ENCODE results near the gene C14orf132. TPM values are rescaled to one million over a fixed set of nuclear protein-coding genes. Genes with fewer than 3 reads are reported as not detected.

C14orf132 gene
- polyA plus RNA-seq, 1 donor (not counting 4 experiments of a cell fraction or from before 2014, with no cell fraction given): 1.3 TPM

- DNase-seq (ENCODE audit: low read depth, low spot score) (no peak), FAIRE-seq (no peak)
- peaks cover 4% of the 10 kb centered on the region for H3K27me3 ChIP-seq (ENCODE audit: control insufficient read depth, extremely low read depth, insufficient read depth, low read length)
- H3K4me2 ChIP-seq (ENCODE audit: control insufficient read depth, extremely low read depth, insufficient read depth, low read depth, low read length): no peak overlapping the region
- no peaks in the 10 kb centered on the region for H3K36me3 ChIP-seq (ENCODE audit: control insufficient read depth in 2 of 2, extremely low read depth in 1 of 2, insufficient read depth in 2 of 2, low read length in 2 of 2)
- H2AFZ ChIP-seq (ENCODE audit: control insufficient read depth, low read length): no peak overlapping the region
- H3K9ac ChIP-seq (ENCODE audit: control insufficient read depth, extremely low read depth, insufficient read depth, low read length): no peak overlapping the region
- no peak for TF ChIP-seq EZH2 (IDR thresholded peaks at IDR 0.05; ENCODE audit: low read length)
- TF ChIP-seq CTCF (optimal IDR thresholded peaks at IDR 0.05 in 1 of 3, IDR thresholded peaks at IDR 0.05 in 1 of 3, conservative IDR thresholded peaks at IDR 0.05 in 1 of 3; ENCODE audit: extremely low read depth in 1 of 3, insufficient read depth in 2 of 3, low read length in 3 of 3): no peak
- H3K9me1 ChIP-seq (ENCODE audit: control insufficient read depth, extremely low read depth, insufficient read depth, low read length): no peaks in the 10 kb centered on the region
- H3K27ac ChIP-seq (ENCODE audit: control insufficient read depth, insufficient read depth, low read length): no peak overlapping the region
- H3K79me2 ChIP-seq (ENCODE audit: control insufficient read depth, insufficient read depth, low read length): no peaks in the 10 kb centered on the region
- no peaks in the 10 kb centered on the region for H3K9me3 ChIP-seq (ENCODE audit: control insufficient read depth, low read depth, low read length)
- dilution Hi-C loops (cut with MboI; ENCODE audit: extremely low pct_ligation_motif_present, low sequenced_read_pairs): no loop called here
- no peak overlapping the region for H3K4me3 ChIP-seq (ENCODE audit: control insufficient read depth in 2 of 3, extremely low read depth in 1 of 3, insufficient read depth in 2 of 3, low read depth in 1 of 3, low read length in 3 of 3)
- H4K20me1 ChIP-seq (ENCODE audit: control insufficient read depth, extremely low read depth, insufficient read depth, low read length): peaks cover 6% of the 10 kb centered on the region
- no peaks in the 10 kb centered on the region for H3K4me1 ChIP-seq (ENCODE audit: control insufficient read depth, extremely low read depth, insufficient read depth, low read length)
Observed at GRCh38 chr14:96055753-96056508, 16.8 kb downstream of the C14orf132 start.

GRCh38 chr14:96056509-96057422 lies 17.6 kb downstream of the C14orf132 start:
- FAIRE-seq: no peak
- no peak for DNase-seq (ENCODE audit: low read depth, low spot score)
- peaks cover 6% of the 10 kb centered on the region for H4K20me1 ChIP-seq (ENCODE audit: control insufficient read depth, extremely low read depth, insufficient read depth, low read length)

More at GRCh38 chr14:96056509-96057422, 17.6 kb downstream of the C14orf132 start:
- Histone ChIP-seq H3K4me3 (ENCODE audit: control insufficient read depth in 2 of 3, extremely low read depth in 1 of 3, insufficient read depth in 2 of 3, low read depth in 1 of 3, low read length in 3 of 3) (no peak overlapping the region), H3K9me3 (ENCODE audit: control insufficient read depth, low read depth, low read length) (no peaks in the 10 kb centered on the region), H3K9me1 (ENCODE audit: control insufficient read depth, extremely low read depth, insufficient read depth, low read length) (no peaks in the 10 kb centered on the region), H3K9ac (ENCODE audit: control insufficient read depth, extremely low read depth, insufficient read depth, low read length) (no peak overlapping the region), H3K27me3 (ENCODE audit: control insufficient read depth, extremely low read depth, insufficient read depth, low read length) (peaks cover 4% of the 10 kb centered on the region), H3K4me2 (ENCODE audit: control insufficient read depth, extremely low read depth, insufficient read depth, low read depth, low read length) (no peak overlapping the region), H2AFZ (ENCODE audit: control insufficient read depth, low read length) (no peak overlapping the region), H3K36me3 (ENCODE audit: control insufficient read depth in 2 of 2, extremely low read depth in 1 of 2, insufficient read depth in 2 of 2, low read length in 2 of 2) (no peaks in the 10 kb centered on the region), H3K79me2 (ENCODE audit: control insufficient read depth, insufficient read depth, low read length) (no peaks in the 10 kb centered on the region), H3K27ac (ENCODE audit: control insufficient read depth, insufficient read depth, low read length) (no peak overlapping the region), H3K4me1 (ENCODE audit: control insufficient read depth, extremely low read depth, insufficient read depth, low read length) (no peaks in the 10 kb centered on the region)
- dilution Hi-C loops (cut with MboI; ENCODE audit: extremely low pct_ligation_motif_present, low sequenced_read_pairs): no loop called here
- no peak for TF ChIP-seq EZH2 (IDR thresholded peaks at IDR 0.05; ENCODE audit: low read length)
- TF ChIP-seq CTCF (optimal IDR thresholded peaks at IDR 0.05 in 1 of 3, IDR thresholded peaks at IDR 0.05 in 1 of 3, conservative IDR thresholded peaks at IDR 0.05 in 1 of 3; ENCODE audit: extremely low read depth in 1 of 3, insufficient read depth in 2 of 3, low read length in 3 of 3): peak; percentile 30 to 69 (median 58)

Data from keratinocyte (primary cell).